Measurements from ENCODE around the gene SMIM32.

SMIM32 gene

DNA sequence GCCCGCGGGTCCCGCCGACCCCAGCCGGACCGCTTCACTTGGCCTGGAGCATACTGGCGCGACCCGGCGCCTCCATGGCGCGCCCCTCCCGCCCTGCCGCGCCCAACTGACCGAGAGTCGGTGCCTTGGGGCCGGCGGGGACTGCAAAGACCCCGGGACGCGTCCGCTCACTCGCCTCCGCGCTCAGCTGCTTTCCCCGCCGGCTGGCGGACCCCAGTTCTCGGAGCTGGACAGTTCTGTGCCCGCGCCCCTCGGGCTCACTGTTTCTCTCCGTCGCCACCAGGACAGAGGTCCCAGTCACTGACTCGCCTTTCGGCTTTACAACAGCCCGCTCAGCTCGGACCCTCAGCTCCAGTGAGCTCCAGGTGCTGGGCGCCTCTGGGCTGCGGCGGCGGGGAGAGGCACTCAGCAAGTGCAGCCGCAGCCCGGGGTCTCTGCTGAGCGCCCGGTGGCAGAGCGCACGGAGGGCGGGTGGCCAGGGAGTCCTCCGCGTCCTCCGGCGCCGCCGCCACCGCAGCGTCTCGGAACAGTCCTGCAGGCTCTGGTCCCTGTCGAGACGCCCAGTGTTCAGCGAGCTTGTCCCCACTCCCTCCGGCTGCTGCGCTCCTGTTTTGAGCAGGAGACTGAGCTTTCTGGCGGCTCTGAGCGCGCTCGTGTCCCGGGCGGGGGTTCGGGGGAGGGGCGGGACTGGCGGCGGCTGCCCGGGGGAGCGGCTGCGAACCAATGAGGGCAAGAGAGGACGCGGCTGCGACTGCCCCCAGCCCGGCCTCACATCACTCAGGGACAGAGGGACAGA, at the start of gene SMIM32:
TSS of gene SMIM32 (minus strand) at position 637 of the 796 bp plus-strand sequence. CDS start 638 bp downstream, outside the sequence.
- no peak for DNase-seq (ENCODE audit: low read depth in 2 of 2)

DNA sequence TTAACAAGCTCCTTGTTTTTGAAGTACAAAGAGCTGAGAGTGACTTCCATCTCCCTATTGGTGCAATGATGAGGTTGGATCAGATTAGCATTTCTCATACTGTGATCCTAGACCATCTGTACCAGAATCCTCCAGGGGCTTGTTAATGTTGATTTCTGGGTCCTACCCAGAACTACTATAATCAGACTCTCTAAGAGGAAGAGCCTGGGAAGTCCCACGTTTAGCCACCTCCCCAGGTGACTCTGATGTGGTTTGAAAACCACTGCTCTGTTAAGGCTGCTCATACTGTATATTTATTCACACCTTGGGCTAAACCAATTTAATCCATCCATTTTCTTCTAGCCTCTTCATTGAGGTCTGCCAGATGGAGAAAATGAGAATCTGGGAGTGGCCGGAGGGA, 49.6 kb upstream of the SMIM32 start:
- no peak for DNase-seq (ENCODE audit: low read depth in 2 of 2)

DNA sequence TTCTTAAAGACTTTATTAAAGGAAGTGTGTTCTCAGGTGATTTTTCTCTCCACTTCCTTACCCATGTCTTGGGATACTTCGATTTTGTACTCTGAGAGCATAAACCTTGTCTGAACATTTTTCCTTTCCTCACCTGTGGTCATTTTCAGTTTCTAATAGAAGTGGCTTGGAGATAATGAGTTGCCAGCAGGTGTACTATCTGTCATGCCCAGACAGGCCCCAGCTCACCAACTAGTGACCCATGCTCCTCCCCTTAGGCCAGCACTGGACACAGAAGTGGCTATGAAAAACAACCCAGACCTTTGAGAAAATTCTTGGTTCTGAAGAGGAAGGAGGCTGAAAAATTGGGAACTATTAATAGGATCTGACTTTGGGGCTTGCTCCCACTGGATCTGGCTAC, 49.2 kb upstream of the SMIM32 start:
- DNase-seq (ENCODE audit: low read depth in 2 of 2), result no peak

DNA sequence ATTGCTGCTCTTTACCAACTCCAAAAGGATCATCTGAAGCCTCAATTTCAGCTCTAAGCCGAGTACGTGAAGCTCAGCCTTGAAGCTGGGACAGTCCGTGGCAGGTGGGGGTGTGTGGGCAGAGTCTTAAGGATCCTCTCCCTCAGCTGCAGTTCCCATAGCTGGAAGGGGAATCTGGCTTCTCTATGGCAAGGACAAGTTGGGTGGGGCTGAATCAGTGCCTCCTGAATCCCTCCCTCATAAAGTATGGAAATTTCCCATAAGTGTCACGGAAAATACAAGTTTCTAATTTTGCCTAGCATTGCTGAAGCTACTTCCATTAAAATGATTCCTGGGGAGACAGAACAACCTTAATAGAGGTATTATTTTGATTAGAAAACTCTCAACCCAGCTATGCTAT, 47.9 kb upstream of the SMIM32 start:
- DNase-seq (ENCODE audit: low read depth in 2 of 2), result no peak

DNA sequence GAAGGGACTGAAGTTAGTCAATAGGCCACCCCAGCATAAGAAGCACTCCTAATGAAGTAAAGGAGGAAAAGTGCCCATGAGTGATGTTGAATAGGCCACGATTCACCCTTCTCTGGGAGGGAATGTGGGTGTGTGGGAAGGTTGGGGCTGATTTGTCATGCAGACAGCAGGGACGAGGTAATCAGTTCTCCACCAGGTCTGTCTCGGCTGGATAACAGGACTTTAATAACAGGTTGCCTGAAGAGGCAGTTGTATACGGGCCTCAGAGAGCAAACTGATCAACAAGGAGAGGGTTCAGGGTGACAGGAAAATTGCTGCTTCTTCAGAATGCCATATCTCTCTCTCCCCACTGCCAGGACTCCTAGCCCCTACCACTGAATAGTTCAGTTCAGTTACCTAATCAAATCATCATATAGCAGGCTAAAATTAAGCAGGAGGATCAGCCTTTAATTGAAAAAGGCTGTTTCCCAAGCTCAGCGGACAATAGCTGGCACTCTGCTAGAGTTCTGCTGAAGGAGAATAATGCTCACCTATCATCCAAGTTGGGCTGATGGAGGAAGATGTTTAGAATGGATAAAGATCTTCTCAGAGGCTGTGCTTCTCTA, 43.6 kb upstream of the SMIM32 start:
- no peak for DNase-seq (ENCODE audit: low read depth in 2 of 2)

DNA sequence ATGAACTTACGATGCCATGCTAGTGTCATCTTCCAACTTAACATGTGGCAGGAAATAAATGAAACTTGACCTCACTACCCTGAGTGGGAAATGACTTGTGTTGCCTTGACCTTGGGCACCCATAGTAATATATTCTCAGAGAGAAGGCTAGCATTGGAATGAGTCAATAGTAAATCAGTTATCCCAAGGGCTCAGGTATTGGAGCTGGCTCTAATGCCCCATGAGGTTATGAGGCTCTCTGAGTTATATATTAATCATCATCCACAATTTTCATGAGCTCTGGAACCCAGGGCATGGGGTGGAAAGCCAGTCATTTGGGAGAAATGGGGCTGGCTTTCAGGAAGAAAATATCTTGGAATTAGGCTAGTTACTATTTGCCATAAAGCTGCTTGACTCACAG, 42.4 kb upstream of the SMIM32 start:
- no peak for DNase-seq (ENCODE audit: low read depth in 2 of 2)

DNA sequence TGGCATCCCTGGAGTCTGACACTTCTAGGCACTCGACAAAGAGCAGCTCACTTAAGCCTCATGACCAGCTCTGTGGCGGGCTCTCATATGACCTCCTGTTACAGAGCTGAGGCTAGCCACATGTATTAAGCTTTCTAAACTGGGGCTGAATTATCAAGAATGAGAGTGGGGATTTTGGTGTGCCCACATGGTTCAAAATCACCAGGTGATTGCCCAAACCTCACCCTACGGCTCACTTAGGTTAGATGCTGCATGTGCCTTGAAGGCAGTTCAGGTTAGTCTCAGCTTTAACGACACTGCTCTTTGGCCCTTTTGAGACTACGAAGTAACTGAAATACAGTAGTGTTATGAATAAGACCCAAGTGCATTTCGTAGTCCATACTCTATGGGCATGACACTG, 39.4 kb upstream of the SMIM32 start:
- DNase-seq (ENCODE audit: low read depth in 2 of 2), result no peak

DNA sequence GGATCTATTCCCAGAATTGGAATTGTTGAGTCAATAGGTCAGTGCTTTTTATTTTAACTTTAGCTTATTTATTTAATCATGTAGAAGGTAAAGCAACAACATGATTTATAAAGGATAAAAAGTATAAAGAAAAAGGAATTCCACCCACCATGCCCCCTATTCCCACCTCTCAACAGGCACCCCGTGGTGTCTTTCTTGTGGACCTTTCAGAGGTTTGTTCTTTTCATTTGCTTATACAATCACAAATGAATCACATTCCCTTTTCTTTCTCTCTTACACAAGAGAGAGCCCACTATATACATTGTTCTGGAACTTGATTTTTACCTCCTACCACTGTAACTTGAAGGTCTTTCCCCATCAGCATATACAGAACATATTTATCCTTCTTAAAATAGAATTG, 37.2 kb upstream of the SMIM32 start:
- DNase-seq (ENCODE audit: low read depth in 2 of 2), result no peak

DNA sequence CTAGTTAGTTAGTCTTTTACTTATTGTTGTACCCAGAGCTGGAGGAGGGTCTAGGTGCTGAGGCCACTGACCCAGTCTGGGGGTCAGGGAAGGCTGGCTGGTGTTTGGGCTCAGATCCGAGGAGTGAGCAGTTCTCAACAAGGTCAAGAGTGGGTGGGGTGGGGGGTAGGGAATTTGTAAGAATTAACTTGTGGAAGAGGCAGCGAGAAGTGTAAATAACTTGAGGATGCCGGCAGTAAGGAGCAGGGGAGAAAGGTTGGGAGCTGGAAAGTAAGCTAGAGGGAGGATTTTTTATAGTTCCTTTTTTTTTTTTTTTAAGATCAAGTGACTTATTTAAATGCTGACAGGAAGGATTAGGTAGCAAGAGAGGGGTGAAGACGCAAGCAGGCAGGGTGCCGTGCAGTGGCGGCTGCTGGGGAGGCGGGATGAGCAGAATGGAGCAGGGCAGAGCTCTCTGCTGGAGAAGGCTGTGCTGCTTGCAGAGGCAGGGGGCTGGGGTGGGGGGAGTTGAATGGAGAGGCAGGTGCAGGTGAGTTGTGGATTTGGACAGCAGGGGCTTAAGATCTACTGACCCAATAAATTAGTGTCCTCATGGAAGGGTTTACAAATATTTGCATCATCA, 35.3 kb upstream of the SMIM32 start:
- no peak for DNase-seq (ENCODE audit: low read depth in 2 of 2)

DNA sequence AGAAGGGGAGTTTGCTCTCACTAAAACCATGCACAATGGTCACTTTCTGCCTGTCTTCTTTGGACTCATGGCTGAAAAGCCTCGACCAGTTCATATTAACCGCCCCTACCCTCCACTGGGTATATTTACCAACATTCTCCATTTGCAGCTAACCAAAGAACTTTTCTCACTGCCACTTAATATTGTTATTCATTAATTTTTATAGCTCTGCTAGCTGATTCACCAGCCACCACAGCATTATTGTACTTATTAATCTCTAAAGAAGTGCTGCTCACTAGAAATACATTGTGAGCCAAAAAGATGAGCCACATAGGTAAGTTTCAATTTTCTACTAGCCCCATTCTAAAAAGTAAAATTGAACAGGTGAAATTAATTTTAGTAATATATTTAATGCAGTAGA, 33.4 kb upstream of the SMIM32 start:
- DNase-seq (ENCODE audit: low read depth in 2 of 2), result no peak

DNA sequence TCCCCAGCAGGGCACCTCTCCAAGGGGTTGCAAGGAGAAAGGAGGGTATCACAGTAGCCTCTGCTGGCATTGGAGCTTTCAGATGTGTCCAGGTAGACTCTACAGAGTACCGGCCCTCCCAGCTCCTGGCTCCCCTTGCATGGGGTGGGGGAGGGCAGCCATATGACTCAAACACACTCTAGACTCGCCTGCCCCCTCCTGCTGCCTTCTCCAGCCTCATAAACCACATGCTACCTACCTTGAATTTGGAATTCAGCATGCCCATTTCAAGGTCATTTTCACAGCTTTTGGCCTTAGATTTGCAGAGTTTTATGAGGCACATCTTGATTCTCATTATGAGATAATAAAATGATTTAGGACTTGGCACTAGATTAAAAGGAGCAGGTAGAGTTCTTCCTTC, 32.8 kb upstream of the SMIM32 start:
- no peak for DNase-seq (ENCODE audit: low read depth in 2 of 2)

DNA sequence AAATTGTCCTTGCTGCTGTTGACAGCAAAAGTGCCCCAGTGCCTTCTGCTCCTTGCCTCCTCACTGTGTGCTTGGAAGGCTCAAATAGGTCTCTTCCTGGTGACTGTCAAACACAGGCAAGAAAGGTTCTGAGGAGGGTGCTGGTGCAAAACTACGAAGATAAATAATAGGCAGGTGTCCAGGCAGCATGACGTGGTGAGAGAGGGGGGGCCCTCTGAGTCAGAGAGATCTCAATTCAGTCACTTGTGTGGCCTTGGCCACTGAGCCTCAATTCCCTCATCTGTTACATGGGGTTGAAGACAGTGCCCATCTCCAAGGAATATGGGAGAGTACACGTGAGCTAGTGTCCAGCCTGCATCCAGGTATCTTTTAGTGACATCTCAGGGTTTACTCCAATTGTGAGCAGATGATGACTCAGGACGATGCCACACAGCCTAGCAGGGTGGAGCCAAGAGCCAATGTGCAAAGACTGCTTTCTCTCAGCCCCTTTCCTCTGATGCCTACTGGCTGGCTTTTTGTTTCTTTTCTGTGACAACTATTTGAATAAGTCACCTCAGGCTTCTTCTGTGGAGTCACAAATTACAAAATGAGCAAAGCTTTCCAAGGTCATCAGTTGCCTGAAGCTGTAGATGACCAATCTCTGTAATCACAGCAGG, 29.7 kb upstream of the SMIM32 start:
- DNase-seq (ENCODE audit: low read depth in 2 of 2), result no peak

DNA sequence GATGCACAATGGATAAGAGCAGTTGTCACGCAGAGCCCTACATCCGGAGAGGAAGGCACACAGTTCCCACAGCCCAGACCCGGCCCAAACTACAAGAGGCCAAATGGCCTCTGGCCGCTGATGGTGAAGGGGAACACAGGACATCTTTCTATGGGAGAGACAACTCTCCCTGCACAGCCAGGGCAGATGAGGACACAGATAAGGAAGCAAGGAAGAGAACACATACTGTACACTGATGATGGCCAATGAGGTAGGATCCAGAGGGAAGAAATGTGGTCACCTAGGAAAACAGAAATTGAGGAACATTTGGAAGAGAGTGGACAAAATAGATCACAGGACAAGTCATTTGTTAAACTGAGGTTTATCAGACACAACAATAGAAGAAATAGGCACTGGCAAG, 28.4 kb upstream of the SMIM32 start:
- DNase-seq (ENCODE audit: low read depth in 2 of 2), result no peak

DNA sequence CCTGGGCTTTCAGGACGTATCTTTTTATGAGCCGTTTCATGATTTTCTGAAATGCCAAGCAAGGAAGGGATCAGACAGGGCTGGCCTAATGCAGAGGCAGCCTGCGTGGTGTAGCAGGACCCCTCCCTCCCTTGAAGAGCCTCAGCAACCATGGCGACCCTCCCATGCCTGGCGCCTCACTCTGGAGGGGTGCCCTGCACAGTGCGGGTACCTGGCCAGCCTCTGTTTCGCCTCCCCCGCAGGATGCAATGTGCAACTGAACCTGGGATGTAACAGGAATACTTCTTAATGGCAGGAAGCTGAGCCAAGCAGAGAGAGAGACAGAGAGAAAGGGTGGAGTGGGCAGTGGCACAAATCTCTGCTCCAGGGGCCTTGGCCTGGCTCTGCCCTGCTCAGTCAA, 23.3 kb upstream of the SMIM32 start:
- no peak for DNase-seq (ENCODE audit: low read depth in 2 of 2)

DNA sequence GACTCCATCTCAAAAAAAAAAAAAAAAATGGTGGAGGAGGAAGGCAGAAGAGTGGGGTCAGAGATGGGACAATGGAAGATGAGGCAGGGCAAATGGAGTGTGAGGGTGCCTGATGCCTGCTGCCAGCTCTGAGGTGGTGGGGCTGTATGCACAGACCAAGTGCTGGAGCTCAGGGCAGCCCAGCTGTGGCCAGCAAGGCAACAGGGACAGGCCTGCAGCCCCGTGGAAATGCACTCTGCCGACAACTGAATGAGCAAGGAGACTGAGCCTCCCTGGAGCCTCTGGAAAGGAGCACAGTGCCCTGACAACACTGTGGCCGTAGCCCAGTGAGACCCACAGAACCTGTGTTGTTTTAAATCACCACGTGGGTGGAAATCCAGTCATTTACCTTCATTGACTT, 22.9 kb upstream of the SMIM32 start:
- DNase-seq (ENCODE audit: low read depth in 2 of 2), result no peak

DNA sequence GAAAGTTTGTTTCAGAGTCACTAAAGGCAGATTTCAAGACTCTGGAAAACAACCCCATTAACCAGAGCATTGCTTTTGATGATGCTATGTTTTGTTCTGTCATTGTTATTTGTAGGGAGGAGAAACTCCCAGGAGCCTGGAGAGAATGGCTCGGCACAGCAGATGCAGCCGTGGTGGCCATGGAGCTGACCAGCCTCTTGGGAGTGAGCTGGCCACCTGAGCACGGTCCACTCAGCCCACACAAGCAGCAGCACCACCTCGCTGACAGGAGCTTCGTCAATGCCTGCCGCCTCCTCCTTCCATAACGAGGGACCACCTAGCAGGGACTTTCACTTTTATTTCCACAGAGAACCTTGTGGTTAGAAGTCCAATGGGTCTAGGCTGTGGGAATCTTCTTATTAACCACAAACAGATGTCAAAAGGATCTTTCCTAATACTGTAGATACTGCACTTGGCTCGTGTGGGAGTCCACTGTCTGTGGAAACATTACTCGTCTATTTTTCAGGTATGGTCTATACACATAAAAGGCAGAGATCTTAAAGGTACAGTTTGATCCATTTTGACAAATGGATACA, 21.0 kb upstream of the SMIM32 start:
- no peak for DNase-seq (ENCODE audit: low read depth in 2 of 2)

DNA sequence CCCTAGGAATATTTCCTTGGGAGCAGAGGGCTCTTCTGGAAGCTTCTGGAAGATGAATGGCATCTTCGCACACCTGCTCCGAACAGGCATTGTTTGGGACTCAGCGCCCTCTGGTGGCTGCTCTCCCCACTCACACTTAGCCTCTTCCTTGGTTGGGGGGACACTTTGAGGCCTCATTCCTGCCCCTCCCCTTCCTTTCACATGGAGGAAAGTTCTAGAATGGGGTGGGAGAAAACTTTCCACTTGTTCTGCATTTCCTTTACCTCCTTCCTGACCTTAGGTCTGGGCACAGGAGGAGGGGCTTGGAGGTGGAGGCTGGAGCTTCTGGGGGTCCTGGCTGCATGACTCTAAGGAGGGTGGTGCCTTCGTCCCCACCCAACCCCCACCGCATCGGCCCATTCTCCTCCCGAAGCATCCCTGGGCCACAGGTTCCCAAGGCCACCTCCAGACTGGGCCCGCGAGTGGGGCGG, 19.3 kb upstream of the SMIM32 start:
- DNase-seq (ENCODE audit: low read depth in 2 of 2), result no peak

DNA sequence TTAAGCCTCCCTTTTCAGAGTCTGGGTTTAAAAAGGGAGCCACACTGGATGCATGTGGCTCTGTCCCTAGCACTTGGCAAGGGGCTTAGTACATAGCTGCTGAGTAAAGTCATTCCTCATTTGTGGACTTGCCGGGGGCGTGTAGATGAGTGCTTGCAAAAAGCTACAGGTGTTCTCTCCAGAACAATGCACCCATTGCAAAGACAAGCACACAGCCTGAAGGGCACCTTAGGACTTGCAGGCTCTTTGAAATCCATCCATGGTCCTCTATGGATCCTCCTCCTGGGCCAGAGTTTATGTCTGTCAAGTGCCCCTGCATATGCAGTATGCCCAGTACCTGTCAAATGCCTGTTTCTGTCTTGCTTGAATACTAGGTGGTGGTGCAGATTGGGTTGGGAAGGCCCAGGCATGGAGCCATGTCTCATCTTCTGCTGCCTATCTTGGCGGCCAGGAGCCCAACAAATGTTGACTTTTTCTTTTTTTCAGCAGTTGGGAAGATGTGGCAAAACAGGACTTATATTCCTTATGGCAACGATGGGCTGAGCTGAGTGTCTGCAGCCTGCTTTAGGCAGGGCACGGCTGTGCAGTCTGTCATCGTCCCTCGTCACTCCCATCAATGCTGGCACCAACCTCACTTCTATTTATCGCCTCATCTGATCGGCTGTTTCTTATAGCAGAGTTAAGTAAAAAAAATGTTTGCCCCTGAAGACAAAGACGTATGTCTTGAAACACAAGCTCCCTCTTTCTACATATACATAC, 18.5 kb upstream of the SMIM32 start:
- DNase-seq (ENCODE audit: low read depth in 2 of 2), result no peak

DNA sequence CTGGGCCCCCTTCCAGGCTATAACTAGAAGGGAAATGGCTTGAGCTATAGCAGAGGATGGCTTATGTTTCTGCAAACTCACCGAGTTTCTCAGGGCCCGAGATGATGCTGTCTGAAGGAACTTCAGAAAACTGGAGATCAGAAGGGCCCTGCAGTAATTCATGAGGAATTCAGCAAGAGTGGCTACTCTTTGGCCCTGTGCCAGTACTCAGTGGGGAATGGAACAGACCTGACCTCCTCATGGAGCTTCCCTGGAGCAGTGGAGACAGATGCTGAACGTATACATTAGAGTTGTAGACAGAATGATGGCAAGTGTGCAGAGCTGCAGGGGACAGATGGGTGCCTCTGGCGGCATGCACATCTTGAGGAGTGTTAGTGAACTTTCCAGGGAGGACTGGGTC, 17.3 kb upstream of the SMIM32 start:
- no peak for DNase-seq (ENCODE audit: low read depth in 2 of 2)

DNA sequence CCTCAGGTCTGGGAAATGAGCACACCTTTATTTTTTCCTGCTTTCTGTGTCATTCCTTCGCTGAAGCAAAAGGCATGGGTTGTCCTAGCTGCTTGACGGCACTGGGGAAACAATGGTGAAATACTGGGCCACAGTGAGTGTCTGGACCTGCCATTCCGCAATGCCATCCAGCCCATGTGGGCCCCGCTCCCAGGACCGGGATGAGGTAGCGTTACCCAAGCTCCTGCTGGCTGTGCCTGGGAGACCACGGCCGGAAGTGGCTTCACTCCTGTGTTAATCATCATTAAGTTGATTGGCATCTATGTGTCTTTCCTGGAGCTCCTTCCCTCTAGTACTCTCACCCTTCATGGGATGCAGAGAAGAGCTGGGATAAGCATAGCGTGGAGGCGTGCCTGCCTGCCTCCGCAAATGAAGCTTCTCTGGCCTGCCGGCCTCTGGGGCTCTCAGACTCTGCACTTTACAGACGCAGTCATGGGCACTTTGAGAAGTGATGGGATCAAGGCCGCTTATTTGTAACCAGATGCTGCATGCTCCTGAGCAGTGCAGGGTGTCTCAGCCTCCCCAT, 16.5 kb upstream of the SMIM32 start:
- no peak for DNase-seq (ENCODE audit: low read depth in 2 of 2)

DNA sequence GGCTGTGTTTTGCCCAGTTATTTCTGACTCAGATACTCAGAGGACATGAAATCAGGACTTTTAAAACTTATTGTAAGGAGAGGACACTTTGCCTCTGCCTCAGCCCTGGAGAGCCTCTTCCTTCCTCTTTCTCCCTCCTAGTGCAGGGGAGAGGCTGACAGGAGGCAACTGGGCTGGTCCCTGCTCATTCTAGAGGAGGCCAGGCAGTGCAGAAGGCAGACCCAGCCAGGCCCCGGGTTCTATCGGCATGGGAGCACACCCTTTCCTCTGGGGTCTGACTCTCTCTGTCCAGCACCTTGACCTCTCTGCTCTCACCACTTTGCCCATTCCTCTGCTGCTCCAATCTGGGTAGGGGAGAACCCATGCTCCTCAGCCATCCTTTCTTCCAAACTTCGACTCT, 16.0 kb upstream of the SMIM32 start:
- DNase-seq (ENCODE audit: low read depth in 2 of 2), result no peak
